ENCODE data around the gene PKD1. TPM values are rescaled to one million over a fixed set of nuclear protein-coding genes. Genes with fewer than 3 reads are reported as not detected.
A peak's percentile ranks its signal among the peaks of the same experiment; 100 is the strongest.

PKD1 gene
- total RNA-seq, 1 experiment from 2014 or later, result 58.9 TPM

DNA sequence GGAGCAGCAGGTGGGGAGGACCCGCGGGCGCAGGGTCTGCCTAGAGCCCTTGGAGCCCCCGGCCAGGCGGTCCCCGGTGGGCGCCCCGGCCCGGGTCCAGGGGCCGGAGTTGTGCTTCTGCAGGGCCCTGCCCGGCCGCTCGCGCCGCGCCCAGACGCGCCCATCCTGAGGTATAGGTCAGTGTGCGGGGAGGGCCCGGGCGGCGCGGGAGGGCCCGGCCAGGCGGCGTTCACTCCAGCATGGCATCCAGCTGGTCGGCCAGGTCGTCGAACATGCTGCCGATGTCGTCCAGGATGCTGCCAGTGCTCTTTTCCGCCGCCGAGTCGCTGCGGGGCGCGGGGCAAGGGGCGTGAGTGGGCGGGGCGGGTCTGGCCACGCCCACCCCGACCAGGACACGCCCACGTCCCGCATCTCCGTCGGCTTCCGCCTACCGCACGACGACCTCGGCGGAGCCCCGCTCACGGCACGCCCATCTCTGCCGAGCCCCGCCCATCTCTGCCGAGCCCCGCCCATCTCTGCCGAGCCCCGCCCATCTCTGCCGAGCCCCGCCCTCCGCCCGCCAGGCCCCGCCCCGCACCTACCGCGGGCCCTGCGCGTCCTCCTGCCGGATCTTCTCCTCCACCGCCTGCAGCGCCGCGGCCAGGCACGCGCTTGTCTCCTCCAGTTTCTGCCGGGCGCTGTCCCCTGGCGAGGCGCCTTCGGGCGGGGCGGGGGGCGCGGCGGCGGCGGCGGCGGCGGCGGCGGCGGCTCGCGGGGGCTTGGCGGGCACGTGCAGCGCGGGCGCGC is 42.8 kb upstream of the PKD1 start:
- no peaks in the 10 kb centered on the region for H4K20me1 ChIP-seq (ENCODE audit: low read length)
- H3K79me2 ChIP-seq (ENCODE audit: low read length), result no peaks in the 10 kb centered on the region
- H3F3A ChIP-seq (ENCODE audit: low read length, unreplicated experiment), result no peaks in the 10 kb centered on the region
- no peak overlapping the region for H3K27ac ChIP-seq (ENCODE audit: low read length)
- DNase-seq (no peak), ATAC-seq (no peak)
- TF ChIP-seq EZH2phosphoT487 (IDR thresholded peaks at IDR 0.05; ENCODE audit: borderline replicate concordance, low read length), result no peak
- no peak for TF ChIP-seq EZH2 (IDR thresholded peaks at IDR 0.05; ENCODE audit: low read length, unreplicated experiment)
- TF ChIP-seq, protein P1, sequence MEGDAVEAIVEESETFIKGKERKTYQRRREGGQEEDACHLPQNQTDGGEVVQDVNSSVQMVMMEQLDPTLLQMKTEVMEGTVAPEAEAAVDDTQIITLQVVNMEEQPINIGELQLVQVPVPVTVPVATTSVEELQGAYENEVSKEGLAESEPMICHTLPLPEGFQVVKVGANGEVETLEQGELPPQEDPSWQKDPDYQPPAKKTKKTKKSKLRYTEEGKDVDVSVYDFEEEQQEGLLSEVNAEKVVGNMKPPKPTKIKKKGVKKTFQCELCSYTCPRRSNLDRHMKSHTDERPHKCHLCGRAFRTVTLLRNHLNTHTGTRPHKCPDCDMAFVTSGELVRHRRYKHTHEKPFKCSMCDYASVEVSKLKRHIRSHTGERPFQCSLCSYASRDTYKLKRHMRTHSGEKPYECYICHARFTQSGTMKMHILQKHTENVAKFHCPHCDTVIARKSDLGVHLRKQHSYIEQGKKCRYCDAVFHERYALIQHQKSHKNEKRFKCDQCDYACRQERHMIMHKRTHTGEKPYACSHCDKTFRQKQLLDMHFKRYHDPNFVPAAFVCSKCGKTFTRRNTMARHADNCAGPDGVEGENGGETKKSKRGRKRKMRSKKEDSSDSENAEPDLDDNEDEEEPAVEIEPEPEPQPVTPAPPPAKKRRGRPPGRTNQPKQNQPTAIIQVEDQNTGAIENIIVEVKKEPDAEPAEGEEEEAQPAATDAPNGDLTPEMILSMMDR (conservative IDR thresholded peaks at IDR 0.05; ENCODE audit: low read depth, low read length), result no peak
- no peak overlapping the region for H3K4me2 ChIP-seq (ENCODE audit: low read length)
- H3K36me3 ChIP-seq (ENCODE audit: low read depth, low read length), result no peaks in the 10 kb centered on the region
- intact Hi-C loops (cut with micrococcal nuclease), result no loop called here
- no peaks in the 10 kb centered on the region for H3K27me3 ChIP-seq (ENCODE audit: low read length)
- BruUV-seq (replicated peaks), result no TSS peak
- ChIA-PET CTCF (no interaction called here), POLR2A (ENCODE audit: unreplicated experiment) (no interaction called here)
- H3K9me3 ChIP-seq (ENCODE audit: low read length), result no peaks in the 10 kb centered on the region
- H3K4me3 ChIP-seq (ENCODE audit: low read length), result no peak overlapping the region
- no peak overlapping the region for H3K9ac ChIP-seq (ENCODE audit: low read length)
- H3K4me1 ChIP-seq (ENCODE audit: insufficient read depth, low read length), result no peaks in the 10 kb centered on the region
- no peak overlapping the region for H2AFZ ChIP-seq (ENCODE audit: low read length)
- H3K9me2 ChIP-seq (replicated peaks; ENCODE audit: low read length), result no peaks in the 10 kb centered on the region

DNA sequence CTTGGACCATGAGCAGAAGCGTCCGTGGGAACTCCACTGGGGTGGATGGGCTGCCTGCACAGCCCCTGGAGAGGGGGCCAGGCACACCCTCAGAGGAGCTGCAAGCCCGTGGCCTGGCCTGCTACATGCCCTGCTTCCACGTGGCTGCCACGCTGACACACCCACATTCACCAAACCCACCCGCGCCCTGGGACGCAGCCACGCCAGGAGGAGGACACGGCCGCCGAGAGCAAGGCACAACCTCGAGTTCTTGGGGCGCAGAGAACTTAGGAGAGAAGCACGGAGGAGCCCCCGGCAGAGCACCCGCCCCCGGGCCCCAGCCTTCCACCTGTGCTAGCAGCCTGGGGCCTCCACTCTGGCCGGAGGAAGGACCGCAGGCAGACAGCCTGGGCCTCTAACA is 41.9 kb upstream of the PKD1 start:
- CTCF ChIA-PET, result no interaction called here
- no peak for TF ChIP-seq EZH2phosphoT487 (IDR thresholded peaks at IDR 0.05; ENCODE audit: borderline replicate concordance, low read length)
- TF ChIP-seq, protein P1 (conservative IDR thresholded peaks at IDR 0.05; ENCODE audit: low read depth, low read length), result no peak
- TF ChIP-seq EZH2 (IDR thresholded peaks at IDR 0.05; ENCODE audit: low read length, unreplicated experiment), result no peak
- H3K9me2 ChIP-seq (replicated peaks; ENCODE audit: low read length), result no peaks in the 10 kb centered on the region
- H3K9ac ChIP-seq (ENCODE audit: low read length), result no peak overlapping the region
- H3K9me3 ChIP-seq (ENCODE audit: low read length), result no peaks in the 10 kb centered on the region
- no peak overlapping the region for H3K4me2 ChIP-seq (ENCODE audit: low read length)
- no peak overlapping the region for H3K4me3 ChIP-seq (ENCODE audit: low read length)
- H3K27me3 ChIP-seq (ENCODE audit: low read length), result no peaks in the 10 kb centered on the region
- no peak overlapping the region for H2AFZ ChIP-seq (ENCODE audit: low read length)
- no peaks in the 10 kb centered on the region for H4K20me1 ChIP-seq (ENCODE audit: low read length)
- no peaks in the 10 kb centered on the region for H3K36me3 ChIP-seq (ENCODE audit: low read depth, low read length)
- H3K4me1 ChIP-seq (ENCODE audit: insufficient read depth, low read length), result no peaks in the 10 kb centered on the region
- POLR2A ChIA-PET (ENCODE audit: unreplicated experiment), result no interaction called here
- no peak overlapping the region for H3K27ac ChIP-seq (ENCODE audit: low read length)
- intact Hi-C loops (cut with micrococcal nuclease), result no loop called here
- BruUV-seq (replicated peaks), result TSS peak; percentile 71
- H3F3A ChIP-seq (ENCODE audit: low read length, unreplicated experiment), result no peaks in the 10 kb centered on the region
- ATAC-seq (no peak), DNase-seq (no peak)
- H3K79me2 ChIP-seq (ENCODE audit: low read length), result no peaks in the 10 kb centered on the region

DNA sequence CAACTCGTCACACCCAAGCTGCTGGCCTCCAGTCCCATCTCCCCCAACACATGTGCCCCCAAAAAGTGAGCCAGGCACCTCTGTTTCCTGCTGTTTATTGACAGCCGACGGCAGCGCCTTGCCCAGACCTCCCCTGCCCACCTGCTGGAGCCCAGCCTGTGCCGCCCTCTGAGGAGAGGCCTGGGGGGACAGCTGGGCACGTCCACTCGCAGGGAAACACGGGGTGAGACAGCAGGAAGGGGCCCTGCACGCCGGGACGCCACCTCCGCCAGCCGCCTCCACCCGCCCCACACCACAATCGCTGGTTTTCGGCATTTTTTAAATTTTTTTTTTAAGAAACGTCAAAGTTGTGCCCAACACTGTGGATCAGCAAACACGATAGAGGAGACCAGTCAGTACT is 41.4 kb upstream of the PKD1 start:
- H3K9ac ChIP-seq (ENCODE audit: low read length), result no peak overlapping the region
- H3K9me2 ChIP-seq (replicated peaks; ENCODE audit: low read length), result no peaks in the 10 kb centered on the region
- no TSS peak for BruUV-seq (replicated peaks)
- H3K27ac ChIP-seq (ENCODE audit: low read length), result no peak overlapping the region
- TF ChIP-seq, protein P1 (conservative IDR thresholded peaks at IDR 0.05; ENCODE audit: low read depth, low read length), result no peak
- TF ChIP-seq EZH2 (IDR thresholded peaks at IDR 0.05; ENCODE audit: low read length, unreplicated experiment) (no peak), EZH2phosphoT487 (IDR thresholded peaks at IDR 0.05; ENCODE audit: borderline replicate concordance, low read length) (no peak)
- no peak overlapping the region for H3K4me3 ChIP-seq (ENCODE audit: low read length)
- H3K4me1 ChIP-seq (ENCODE audit: insufficient read depth, low read length), result no peaks in the 10 kb centered on the region
- no peak overlapping the region for H2AFZ ChIP-seq (ENCODE audit: low read length)
- intact Hi-C loops (cut with micrococcal nuclease), result no loop called here
- no peak overlapping the region for H3K4me2 ChIP-seq (ENCODE audit: low read length)
- H3K79me2 ChIP-seq (ENCODE audit: low read length), result no peaks in the 10 kb centered on the region
- ATAC-seq, result no peak
- H3K9me3 ChIP-seq (ENCODE audit: low read length), result no peaks in the 10 kb centered on the region
- ChIA-PET POLR2A (ENCODE audit: unreplicated experiment) (no interaction called here), CTCF (no interaction called here)
- H3K36me3 ChIP-seq (ENCODE audit: low read depth, low read length), result no peaks in the 10 kb centered on the region
- no peaks in the 10 kb centered on the region for H4K20me1 ChIP-seq (ENCODE audit: low read length)
- H3F3A ChIP-seq (ENCODE audit: low read length, unreplicated experiment), result no peaks in the 10 kb centered on the region
- no peaks in the 10 kb centered on the region for H3K27me3 ChIP-seq (ENCODE audit: low read length)
- no peak for DNase-seq
